ENCODE results near the gene TKFC.
A peak's percentile ranks its signal among the peaks of the same experiment; 100 is the strongest.

Gene TKFC

DNA sequence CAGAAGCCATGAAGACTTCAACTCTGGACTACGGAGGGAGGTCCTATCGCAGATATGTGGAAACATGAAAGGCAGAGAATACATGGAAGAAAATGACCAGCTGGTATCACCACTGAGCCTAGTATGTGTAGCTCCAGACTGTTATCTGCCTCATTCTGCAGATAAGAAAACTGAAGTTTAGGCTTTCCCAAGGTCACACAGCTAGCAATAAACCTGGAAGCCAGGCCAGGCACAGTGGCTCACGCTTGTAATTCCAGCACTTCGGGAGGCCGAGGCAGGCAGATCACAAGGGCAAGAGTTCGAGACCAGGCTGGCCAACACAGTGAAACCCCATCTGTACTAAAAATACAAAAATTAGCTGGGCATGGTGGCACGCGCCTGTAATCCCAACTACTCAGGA lies 22.3 kb upstream of the TKFC start:
- no peak for DNase-seq (ENCODE audit: low read depth)
- no peak overlapping the region for H3K4me3 ChIP-seq (ENCODE audit: low read depth, low read length)
- TF ChIP-seq, protein P1, sequence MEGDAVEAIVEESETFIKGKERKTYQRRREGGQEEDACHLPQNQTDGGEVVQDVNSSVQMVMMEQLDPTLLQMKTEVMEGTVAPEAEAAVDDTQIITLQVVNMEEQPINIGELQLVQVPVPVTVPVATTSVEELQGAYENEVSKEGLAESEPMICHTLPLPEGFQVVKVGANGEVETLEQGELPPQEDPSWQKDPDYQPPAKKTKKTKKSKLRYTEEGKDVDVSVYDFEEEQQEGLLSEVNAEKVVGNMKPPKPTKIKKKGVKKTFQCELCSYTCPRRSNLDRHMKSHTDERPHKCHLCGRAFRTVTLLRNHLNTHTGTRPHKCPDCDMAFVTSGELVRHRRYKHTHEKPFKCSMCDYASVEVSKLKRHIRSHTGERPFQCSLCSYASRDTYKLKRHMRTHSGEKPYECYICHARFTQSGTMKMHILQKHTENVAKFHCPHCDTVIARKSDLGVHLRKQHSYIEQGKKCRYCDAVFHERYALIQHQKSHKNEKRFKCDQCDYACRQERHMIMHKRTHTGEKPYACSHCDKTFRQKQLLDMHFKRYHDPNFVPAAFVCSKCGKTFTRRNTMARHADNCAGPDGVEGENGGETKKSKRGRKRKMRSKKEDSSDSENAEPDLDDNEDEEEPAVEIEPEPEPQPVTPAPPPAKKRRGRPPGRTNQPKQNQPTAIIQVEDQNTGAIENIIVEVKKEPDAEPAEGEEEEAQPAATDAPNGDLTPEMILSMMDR (IDR thresholded peaks at IDR 0.05; ENCODE audit: low read depth, low read length, missing control alignments), result no peak

DNA sequence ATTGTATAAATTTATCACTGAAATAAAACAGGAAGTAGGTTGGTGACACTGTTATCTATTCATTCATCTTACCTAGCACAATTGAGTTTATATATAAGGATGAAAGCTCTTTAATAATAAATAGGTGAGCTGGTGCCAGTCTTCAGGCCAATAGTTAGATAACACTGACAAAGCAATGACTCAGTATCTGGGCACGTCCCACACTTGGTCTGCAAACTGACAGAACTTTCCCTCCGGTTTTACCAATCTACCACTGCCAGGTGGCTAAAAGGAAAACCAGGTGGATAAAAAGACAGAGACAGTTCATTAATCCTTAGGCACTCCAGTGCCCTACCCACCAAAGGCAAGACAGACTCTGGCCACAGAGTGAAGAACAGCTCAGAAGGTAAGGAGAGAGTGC lies 17.8 kb upstream of the TKFC start:
- no peak for DNase-seq (ENCODE audit: low read depth)
- TF ChIP-seq, protein P1 (IDR thresholded peaks at IDR 0.05; ENCODE audit: low read depth, low read length, missing control alignments), result no peak
- no peak overlapping the region for H3K4me3 ChIP-seq (ENCODE audit: low read depth, low read length)

DNA sequence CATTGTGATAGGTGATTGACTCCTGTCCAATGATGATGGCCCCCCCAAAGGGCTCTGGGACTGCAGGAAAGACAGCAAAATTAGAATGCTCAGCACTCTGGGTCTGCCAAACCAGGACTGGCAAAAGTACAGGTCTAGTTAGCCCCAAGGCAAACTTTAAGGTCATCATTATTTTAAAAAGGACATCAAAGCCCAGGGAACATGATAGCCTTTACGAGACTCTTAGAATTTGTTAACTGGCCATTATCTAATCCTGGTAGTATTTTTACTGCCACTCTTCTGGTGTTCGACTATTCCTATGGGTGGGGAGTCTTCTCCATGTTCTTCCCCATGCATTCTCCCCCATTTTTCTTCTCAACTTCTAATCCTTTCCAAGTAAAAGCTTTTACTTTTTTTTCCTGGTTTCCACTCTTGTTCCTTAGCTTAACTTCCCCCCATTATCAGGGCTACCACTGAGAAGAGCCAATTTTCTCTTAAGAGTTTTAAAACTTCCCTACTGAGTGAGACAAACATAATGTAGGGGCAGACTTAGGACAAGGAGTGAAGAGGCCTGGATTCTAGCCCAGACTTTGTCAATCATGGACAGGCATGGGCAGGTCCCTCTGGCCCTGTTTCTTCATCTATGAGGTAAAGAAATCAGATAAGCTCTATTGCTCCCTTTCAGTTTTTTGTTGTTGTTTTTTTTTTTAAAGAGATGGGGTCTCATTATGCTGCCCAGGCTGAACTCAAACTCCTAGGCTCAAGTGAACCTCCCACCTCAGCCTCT lies 7.2 kb upstream of the TKFC start:
- no peak overlapping the region for H3K4me3 ChIP-seq (ENCODE audit: low read depth, low read length)
- DNase-seq (ENCODE audit: low read depth), result no peak
- TF ChIP-seq, protein P1 (IDR thresholded peaks at IDR 0.05; ENCODE audit: low read depth, low read length, missing control alignments), result no peak

DNA sequence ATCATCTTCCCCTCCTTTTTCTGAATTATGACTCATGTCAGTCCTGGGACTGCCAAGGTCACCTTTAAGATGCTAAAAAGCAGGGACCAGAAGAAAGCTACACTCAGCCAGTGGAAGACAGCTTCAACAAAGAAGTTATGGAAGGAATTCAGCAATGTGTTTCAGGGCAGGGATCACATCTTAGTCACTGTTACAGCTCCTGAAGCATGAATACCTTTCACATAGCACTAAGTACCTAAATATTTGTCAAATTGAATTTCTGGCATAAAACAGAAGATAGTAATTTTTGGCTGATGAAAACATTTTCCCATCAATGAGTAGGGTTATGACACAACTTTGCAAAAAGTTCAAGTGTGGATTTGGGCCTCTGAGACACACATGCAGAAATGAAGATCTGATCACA lies 5.4 kb upstream of the TKFC start:
- no peak for DNase-seq (ENCODE audit: low read depth)
- no peak overlapping the region for H3K4me3 ChIP-seq (ENCODE audit: low read depth, low read length)
- TF ChIP-seq, protein P1 (IDR thresholded peaks at IDR 0.05; ENCODE audit: low read depth, low read length, missing control alignments), result no peak

DNA sequence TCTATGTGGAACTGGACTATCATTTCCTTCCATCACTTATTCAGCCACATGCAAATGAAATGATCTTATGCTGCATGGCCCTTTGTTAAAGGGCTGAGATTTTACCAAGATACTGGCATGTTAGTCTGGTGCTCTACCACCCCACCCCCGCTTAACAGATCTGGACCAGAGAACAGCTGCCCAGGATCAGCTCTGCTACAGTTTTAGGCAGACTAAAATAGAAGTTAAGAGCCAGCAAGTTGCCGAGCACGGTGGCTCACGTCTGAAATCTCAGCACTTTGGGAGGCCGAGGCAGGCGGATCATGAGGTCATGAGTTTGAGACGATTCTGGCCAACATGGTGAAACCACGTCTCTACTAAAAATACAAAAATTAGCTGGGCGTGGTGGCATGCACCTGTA lies 4.7 kb upstream of the TKFC start:
- no peak for DNase-seq (ENCODE audit: low read depth)
- TF ChIP-seq, protein P1 (IDR thresholded peaks at IDR 0.05; ENCODE audit: low read depth, low read length, missing control alignments), result no peak

DNA sequence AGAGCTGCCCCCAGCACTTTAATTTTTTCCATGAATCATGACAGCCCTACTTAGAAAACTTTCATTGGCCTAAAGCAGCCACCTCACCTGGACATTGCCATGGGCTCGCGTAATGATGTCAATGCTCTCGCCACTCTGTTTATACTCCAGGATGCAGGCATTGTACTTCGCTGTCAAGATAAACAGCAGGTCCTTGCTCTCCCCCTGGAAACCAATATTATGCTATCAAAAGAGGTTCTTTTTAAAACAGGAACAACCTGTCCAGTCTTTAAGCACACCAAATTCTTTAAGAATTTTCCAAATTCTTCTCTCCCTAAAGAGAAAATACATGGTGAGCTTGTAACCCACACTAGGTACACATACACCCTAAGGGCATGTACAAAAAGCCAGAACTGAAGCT lies 3.2 kb upstream of the TKFC start:
- DNase-seq (ENCODE audit: low read depth), result no peak
- TF ChIP-seq, protein P1 (IDR thresholded peaks at IDR 0.05; ENCODE audit: low read depth, low read length, missing control alignments), result no peak
- no peak overlapping the region for H3K4me3 ChIP-seq (ENCODE audit: low read depth, low read length)

More for the DNA sequence above, 4.7 kb upstream of the TKFC start:
- no peak overlapping the region for H3K4me3 ChIP-seq (ENCODE audit: low read depth, low read length)

DNA sequence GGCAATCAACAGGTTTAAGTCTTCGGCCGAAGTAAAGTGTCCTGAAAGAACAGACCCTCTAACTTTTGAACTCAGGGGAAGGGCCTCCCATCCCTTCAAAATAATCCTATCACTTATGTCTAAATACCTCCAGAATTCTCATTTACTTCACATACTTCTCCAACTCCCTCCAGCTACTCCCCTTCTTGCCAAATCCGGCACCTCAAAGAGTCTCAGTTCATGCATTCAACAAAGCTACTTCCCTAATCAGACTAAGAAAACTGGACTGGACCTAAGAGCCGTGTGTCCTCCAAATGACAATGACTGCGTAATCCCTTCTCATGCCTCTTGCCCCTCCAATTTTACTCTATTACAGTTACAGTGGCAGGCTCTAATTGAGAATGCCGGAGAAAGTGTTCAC lies 1.4 kb upstream of the TKFC start:
- no peak for DNase-seq (ENCODE audit: low read depth)
- peak overlapping the region; percentile 72 for H3K4me3 ChIP-seq (ENCODE audit: low read depth, low read length)

More for the DNA sequence above, 1.4 kb upstream of the TKFC start:
- TF ChIP-seq, protein P1 (IDR thresholded peaks at IDR 0.05; ENCODE audit: low read depth, low read length, missing control alignments), result no peak

All from GM12864 (cell line).